ENCODE data around the gene CDK18. TPM values are rescaled to one million over a fixed set of nuclear protein-coding genes. Genes with fewer than 3 reads are reported as not detected.

Gene CDK18
- total and polyA plus RNA-seq, 2 of the 8 experiments (the other 6 are each of a cell fraction or from before 2014, with no cell fraction given), result 31.2 to 44.0 TPM

- TF ChIP-seq E2F6 (IDR thresholded peaks at IDR 0.05) (no peak), BRCA1 (IDR thresholded peaks at IDR 0.05; ENCODE audit: low read depth, low read length) (no peak), CREB1 (IDR thresholded peaks at IDR 0.05) (no peak), ASH2L (IDR thresholded peaks at IDR 0.05; ENCODE audit: low read length) (peak; percentile 15), EGR1 (IDR thresholded peaks at IDR 0.05; ENCODE audit: borderline replicate concordance, low read depth, low read length) (no peak), BACH1 (IDR thresholded peaks at IDR 0.05; ENCODE audit: low read length) (no peak), CHD7 (IDR thresholded peaks at IDR 0.05; ENCODE audit: insufficient replicate concordance, low read length) (no peak), USF2 (IDR thresholded peaks at IDR 0.05; ENCODE audit: low read length) (no peak), FOSL1 (IDR thresholded peaks at IDR 0.05; ENCODE audit: insufficient read depth, low read depth, low read length) (no peak), POLR2AphosphoS5 (IDR thresholded peaks at IDR 0.05; ENCODE audit: low read depth, low read length) (peak; percentile 25), RFX5 (IDR thresholded peaks at IDR 0.05; ENCODE audit: borderline replicate concordance, low read depth, low read length) (no peak)
These were observed 48.0 kb upstream of the CDK18 start (continued) for GRCh38 chr1:205456383-205456867.
